ELR (cell line): ENCODE data around the gene MVP.

Source experiments
- DNase-seq: peaks from one replicate; pipeline ENCODE4 v3.0.0-alpha.2; 2015; ENCODE audit warnings: low read depth

MVP gene

DNA sequence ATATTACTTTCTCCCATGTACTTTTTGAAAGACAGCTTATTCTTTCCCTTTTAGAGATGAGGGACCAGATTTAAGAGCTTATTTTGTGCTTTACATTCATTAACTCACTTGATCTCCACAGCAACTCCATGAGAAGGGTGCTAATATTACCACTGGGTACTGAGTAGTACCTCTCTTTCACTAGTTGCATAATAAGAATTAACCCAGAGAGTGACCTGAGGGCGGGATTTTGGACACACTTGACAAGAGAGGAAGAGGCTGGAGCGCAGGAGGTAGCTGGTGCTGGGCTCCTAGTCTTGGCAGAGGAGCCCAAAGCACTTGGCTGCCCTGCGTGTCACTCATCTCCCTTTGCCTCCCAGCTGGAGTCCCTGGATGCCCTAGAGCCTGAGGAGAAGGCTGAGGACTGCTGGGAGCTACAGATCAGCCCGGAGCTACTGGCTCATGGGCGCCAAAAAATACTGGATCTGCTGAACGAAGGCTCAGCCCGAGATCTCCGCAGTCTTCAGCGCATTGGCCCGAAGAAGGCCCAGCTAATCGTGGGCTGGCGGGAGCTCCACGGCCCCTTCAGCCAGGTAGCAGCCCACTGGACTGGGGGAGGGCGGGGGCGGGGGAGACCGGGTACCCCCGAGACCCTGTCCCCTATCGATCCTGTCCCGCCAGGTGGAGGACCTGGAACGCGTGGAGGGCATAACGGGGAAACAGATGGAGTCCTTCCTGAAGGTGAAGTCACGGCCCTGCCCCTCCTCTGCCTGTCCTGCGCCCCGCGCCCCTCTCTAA is 15.6 kb upstream of the MVP start:
- DNase-seq, result peak; percentile 44

DNA sequence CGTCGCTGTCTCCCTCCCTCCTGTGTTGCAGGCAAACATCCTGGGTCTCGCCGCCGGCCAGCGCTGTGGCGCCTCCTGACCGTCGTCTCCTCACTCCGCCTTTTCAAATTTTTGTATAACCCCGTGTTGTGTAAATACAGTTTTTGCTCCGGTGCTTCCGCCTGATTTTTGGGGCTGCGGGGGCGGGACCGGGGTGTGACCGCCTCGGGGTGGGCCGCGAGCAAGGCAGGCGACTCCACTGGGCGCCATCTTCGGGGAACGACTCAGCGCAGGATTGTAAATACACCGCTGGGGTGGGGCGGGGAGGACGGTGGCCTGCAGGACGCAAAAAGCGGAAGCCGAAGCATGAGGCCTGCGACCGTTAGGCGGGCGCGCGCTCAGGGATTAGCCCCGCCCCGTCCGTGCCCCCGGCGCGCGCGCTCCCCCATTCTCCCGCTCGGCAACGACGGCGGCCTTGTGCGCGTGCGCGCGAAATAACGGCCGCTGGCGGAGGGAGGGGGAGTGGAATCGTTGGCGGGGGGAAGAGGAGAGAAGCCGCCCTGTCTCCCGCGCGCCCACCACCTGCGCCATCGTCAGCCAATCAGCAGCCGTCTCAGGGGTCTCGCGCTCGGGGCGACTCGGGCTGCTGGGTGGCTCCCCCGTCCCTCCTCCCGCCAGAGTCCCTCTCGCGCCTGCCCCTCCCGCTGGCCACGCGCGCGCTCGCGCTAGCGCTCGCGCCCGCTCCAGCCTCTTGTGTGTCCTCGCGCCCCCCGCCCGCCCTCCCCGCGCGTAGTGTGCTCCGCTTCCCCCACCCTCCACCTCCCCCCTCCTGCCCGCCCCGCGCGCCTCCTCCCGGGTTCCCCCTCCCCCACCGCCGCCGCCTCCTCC is 14.8 kb upstream of the MVP start:
- peak; percentile 98 for DNase-seq

DNA sequence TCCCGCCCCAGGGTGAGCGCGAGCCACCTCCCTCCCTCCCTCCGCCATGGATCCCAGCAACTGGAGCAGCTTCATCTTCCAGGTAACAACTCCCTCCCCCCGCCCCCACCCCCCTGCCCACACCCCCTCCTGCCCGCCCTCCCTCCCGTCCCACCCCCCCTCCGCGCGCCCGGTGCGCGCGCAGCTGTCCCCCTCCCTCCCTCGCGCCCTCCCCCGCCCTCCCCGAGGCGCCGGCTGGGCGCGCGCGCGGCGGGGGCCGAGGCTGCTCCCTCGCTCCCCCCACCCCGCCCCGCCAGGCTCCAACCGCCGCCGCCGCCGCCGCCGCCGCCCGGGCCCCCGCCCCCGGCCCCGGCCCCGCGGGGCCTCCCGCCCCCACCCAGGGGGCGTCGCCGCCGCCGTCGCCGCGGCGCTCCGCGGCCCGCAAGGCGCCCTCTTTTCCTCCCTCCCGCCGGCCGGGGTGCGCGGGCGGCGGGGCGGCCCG is 14.1 kb upstream of the MVP start, which contains the start of gene MAZ:
Gene MAZ (plus strand): TSS at position 431 of the 481 bp plus-strand sequence. CDS start 173 bp downstream, outside the sequence.
- DNase-seq, result peak; percentile 90

DNA sequence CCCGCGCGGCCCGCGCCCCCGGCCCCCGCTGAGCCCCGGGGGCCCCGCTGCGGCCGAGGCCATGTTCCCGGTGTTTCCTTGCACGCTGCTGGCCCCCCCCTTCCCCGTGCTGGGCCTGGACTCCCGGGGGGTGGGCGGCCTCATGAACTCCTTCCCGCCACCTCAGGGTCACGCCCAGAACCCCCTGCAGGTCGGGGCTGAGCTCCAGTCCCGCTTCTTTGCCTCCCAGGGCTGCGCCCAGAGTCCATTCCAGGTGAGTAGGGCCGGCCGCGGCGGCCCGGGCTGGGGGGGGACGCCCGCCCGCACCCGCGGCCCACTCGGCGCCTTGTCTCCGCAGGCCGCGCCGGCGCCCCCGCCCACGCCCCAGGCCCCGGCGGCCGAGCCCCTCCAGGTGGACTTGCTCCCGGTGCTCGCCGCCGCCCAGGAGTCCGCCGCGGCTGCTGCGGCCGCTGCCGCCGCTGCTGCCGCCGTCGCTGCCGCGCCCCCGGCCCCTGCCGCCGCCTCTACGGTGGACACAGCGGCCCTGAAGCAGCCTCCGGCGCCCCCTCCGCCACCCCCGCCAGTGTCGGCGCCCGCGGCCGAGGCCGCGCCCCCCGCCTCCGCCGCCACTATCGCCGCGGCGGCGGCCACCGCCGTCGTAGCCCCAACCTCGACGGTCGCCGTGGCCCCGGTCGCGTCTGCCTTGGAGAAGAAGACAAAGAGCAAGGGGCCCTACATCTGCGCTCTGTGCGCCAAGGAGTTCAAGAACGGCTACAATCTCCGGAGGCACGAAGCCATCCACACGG is 13.4 kb upstream of the MVP start:
- peak; percentile 75 for DNase-seq

DNA sequence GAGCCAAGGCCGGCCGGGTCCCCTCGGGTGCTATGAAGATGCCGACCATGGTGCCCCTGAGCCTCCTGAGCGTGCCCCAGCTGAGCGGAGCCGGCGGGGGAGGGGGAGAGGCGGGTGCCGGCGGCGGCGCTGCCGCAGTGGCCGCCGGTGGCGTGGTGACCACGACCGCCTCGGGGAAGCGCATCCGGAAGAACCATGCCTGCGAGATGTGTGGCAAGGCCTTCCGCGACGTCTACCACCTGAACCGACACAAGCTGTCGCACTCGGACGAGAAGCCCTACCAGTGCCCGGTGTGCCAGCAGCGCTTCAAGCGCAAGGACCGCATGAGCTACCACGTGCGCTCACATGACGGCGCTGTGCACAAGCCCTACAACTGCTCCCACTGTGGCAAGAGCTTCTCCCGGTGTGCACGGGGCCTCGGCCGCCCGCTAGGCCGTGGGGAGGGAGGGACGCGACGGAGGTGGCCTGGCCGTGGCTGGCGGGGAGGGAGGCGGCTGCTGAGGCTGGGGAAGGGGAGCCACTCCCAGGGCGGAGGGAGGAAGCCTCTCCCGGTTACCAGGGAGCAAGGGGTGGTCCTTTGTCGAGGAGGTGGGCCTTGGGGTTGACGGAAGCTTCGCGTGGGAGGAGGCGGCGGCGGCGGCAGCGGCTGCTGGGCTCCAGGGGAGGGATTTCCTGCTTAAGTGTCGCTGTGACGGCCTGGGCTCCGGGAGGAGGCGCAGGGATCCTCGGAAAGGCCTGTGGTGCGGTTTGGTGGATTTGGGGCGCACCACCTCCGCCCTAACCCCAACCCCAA is 12.6 kb upstream of the MVP start:
- peak; percentile 92 for DNase-seq

DNA sequence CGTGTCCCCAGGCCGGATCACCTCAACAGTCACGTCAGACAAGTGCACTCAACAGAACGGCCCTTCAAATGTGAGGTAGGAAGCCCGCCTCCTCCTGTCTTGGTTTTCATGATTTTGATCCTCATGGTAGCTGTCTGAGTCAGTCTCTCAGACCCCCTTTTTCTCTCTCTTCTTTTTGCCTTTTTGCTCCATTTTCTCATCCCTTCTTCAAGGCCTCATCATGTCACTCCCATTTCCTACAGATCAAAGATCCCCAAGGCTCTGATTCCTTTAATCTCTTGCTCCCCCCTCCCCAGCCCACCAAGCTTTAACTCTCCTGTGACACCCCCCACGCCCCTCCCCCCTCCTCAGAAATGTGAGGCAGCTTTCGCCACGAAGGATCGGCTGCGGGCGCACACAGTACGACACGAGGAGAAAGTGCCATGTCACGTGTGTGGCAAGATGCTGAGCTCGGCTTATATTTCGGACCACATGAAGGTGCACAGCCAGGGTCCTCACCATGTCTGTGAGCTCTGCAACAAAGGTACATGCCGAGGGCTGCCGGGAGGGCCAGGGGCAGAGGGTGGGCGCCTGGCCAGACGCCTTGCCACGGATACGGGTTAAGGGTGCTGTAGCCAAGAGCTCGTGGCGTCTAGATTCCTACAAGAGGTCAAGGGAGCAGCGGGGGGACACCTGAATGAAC is 11.9 kb upstream of the MVP start:
- peak; percentile 16 for DNase-seq

DNA sequence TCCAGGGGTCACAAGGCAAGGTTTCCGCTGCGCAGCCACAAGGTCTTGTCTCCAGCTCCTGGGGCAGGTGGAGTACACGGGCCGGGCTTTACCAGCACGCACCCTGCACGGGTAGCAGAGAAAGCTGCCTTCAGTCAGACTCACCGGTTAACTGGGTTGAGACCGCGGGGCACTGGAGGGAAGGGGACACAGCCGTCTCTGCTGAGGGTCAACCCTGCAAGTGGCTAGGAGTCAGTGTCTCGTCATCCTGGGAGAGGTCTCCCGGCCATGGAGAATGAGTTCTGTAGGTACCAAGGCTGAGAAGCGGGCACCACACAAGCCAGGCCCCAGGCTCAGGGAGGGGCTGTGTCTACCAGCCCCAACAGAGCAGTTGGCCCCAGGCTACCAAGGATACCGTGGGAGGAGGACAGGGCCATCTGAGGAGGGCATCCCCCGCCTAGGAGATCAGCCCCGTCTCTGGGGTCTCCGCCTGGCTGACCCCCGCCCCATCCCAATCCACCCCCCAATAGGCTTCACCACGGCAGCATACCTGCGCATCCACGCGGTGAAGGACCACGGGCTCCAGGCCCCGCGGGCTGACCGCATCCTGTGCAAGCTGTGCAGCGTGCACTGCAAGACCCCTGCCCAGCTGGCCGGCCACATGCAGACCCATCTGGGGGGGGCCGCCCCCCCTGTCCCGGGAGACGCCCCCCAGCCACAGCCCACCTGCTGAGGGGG is 11.1 kb upstream of the MVP start:
- DNase-seq, result peak; percentile 12

DNA sequence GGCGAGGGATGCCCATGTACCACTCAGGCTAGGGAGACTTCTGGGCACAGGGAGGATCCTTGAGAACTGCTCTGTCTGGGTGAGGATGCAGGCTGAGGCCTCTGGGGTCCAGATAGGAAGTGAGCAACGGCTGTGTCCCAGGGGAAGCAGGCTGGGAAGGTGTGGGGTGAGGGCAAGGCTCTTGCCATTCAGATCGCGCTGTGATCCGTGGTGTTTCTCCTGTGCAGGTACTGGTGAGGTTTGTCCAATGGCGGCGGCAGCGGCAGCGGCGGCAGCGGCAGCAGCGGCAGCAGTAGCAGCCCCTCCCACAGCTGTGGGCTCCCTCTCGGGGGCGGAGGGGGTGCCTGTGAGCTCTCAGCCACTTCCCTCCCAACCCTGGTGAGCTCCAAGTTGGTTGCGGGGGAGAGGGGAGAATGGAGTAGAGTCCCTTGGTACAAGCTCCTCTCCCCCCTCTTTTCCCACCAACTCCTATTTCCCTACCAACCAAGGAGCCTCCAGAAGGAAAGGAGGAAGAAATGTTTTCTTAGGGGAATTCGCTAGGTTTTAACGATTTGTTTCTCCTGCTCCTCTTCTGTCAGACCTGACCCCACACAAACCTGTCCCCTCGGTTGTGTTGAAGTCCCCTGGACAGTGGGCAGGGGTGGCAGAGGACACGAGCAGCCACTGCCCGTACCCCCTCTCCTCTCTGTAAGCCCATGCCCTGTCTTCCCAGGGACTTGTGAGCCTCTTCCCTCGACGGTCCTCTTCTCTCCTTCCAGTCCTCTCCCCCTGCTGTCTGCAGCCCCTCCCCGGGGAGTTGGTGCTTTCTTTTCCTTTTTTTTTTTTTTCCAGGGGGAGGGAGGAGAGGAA is 10.2 kb upstream of the MVP start:
- peak; percentile 57 for DNase-seq

DNA sequence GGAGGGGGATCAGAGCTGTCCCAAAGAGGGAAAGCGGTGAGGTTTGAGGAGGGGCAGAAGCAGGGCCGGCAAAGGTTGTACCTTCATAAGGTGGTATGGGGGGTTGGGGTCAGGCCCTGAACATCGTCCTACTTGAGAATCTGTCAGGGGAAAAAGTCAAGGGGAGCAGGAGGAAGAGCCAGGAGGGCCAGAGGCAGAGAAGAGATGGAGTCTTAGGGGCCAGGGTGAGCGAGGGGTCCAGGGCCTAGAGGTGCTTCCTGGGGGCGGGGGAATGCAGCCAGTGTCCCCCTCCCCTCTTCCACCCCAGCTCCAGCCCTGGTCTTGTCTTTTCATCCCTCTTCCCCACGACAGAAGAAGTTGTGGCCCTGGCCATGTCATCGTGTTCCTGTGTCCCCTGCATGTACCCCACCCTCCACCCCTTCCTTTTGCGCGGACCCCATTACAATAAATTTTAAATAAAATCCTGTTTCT is 9.5 kb upstream of the MVP start:
- DNase-seq, result no peak

DNA sequence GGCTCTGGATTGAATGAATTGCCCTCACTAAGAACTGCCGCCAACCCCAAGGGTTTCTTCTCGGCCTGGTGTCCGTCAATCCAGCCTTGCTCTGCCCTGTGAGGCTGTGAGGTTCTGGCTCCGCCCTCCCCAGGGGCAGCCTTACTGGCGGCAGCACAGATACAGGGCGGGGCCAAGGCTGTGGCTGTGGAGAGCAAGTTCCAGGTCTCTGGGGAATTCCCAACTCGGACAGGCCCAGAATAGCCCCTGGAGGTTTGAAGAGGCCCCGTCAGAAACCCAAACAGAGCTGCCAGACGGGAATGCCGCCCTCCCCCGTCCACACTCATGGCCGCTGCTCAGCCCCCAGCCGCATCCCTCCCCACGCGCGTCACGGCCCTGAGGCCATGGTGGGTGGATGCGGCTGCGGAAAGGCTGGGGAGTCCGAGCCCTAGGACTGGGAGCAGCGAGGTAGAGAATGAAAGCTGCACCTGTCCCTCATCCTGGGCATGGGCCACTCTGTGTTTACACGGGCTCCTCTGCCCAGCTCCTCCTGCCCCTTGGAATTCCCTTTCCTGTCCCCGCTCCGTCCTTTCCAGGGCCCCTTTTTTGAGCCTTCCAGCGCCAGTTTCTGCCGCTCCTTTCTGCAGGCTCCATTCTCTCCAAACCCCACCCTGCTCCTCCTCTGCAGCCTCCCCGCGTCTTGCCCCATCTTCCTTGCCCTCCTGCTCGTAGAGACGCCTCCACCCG is 8.9 kb upstream of the MVP start:
- peak; percentile 98 for DNase-seq

DNA sequence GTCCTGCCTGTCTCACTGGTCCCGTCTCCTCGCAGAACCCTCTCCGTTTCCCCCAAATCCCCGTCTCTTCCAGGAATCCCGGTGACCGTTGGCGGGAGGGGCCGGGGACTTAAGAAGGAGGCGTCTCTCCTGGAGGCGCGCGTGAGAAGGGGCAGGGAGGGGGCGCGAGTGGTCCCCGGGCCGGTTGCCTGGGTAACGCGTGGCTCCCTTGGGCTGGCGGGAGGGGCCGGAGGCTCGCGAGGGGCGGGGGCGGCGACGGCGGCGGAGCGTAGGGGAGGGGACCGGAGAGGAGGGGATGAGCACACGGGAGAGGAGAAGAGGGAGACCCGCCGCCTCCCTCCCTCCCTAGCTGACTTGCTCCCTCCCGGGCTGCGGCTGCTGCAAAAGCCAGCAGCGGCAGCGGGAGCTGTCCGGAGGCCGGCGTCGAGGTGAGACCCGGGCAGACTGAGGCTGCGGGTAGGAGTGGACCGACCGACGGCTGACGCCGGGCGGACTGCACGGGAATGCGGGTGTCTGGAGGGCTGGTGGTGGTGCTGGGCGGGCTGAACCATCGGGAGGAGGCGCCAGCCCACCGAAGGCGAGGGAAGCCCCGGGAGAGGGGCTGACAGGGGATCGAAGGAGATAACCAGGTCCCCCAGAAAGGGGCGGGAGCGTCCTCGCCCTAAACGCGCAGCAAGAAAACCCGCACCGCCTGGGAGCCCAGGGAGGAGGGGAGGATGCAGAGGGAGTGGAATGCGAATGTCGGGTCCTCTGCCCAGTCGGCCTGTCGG is 8.2 kb upstream of the MVP start, which contains the start of gene PRRT2:
Gene PRRT2 (plus strand): TSS at position 298 of the 770 bp plus-strand sequence. CDS start 862 bp downstream, outside the sequence.
- peak; percentile 61 for DNase-seq

DNA sequence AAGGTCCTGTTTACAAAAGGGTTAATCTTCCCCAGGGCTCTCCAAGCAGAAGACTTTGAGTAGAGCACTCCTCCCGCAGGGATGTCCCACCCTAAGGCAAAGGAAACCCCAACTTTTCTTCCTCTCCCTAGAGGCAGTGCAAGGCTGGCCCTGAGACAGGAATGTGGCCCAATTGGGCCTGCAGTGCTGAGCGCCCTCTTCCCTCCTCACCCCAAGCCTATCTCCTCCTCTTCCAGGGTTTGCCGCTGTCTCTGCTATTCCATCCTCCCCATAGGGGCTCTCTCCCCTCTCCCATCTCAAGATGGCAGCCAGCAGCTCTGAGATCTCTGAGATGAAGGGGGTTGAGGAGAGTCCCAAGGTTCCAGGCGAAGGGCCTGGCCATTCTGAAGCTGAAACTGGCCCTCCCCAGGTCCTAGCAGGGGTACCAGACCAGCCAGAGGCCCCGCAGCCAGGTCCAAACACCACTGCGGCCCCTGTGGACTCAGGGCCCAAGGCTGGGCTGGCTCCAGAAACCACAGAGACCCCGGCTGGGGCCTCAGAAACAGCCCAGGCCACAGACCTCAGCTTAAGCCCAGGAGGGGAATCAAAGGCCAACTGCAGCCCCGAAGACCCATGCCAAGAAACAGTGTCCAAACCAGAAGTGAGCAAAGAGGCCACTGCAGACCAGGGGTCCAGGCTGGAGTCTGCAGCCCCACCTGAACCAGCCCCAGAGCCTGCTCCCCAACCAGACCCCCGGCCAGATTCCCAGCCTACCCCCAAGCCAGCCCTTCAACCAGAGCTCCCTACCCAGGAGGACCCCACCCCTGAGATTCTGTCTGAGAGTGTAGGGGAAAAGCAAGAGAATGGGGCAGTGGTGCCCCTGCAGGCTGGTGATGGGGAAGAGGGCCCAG is 7.3 kb upstream of the MVP start:
- DNase-seq, result no peak

DNA sequence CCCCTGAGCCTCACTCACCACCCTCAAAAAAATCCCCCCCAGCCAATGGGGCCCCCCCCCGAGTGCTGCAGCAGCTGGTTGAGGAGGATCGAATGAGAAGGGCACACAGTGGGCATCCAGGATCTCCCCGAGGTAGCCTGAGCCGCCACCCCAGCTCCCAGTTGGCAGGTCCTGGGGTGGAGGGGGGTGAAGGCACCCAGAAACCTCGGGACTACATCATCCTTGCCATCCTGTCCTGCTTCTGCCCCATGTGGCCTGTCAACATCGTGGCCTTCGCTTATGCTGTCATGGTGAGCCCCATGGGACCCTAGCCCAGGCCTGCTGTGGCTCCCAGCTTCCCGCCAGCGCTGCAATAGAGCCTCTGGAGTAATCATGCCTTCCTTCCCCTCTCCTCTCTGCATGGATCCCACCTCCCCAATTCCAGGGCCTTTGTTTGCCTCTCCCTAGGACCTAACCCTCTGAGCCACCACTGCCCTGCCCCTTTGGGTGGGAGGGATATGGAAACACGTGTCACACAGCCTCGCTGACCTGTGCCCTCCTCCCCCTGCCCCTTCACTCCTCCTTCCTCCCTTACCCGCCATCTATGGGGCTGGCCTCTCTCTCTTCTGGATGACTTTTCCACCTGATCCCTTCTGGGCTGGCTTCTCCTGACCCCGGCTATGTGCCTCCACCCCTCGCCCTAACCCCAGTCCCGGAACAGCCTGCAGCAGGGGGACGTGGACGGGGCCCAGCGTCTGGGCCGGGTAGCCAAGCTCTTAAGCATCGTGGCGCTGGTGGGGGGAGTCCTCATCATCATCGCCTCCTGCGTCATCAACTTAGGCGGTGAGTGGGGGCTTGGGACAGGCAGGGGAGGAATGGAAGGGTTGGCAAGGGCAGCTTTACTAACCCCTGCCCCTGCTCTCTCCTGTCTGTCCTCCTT is 6.4 kb upstream of the MVP start:
- no peak for DNase-seq

DNA sequence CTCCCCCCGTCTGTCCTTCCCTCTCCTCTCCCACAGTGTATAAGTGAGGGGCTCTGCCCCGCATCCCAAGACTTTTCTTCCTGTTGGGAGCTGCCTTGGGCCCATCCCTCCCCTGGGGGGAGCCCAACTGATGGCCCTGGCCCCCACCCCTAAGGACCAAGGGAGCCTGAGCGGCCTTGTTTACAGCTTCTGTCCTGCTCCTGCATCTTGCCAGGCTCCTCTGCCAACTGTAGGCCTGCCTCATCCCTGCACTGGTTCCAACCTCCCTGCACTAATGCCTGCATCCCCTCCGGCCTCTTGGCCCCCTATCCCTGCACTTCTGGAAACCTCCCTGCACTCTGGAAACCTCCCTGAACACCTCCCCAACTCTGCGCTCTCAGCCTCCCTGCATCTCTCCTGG is 5.7 kb upstream of the MVP start:
- no peak for DNase-seq

DNA sequence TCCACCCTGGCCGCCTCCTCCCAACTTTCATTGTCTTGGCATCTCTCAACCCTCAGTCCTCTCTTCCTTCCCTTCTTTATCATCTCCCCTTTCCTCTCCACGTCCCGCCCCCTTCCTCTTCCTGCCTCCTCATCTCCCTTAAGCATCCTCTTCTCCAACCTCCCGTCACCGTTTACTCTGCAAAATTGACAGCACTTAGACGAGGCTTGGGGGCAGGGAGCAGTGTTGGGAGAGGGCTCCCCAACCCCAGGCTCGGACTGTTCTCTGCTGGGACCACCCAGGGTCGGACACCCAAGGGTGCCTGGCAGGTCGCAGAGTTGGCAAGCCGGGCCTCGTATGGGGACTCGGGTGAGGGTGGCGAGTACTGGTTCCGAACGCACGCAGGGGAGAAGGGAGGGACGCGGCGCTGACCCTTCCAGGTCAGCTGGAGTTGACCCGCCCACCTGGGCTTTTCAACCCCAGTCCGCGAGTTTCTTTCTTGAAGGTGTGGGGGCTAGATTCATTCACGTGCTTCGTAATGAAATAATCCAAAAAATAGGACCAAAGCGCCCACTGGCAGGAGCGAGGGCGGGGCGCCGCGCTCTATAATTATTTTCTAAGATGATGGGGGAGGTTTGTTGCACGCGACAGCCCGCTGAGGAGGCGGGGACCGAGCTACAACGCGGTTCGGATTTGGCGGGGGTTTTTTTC is 5.1 kb upstream of the MVP start:
- peak; percentile 51 for DNase-seq
